ENCODE results near the gene SYNE2.
"Not testable (repeated sequence)": the region's sequence is repeated elsewhere in the genome, so short reads cannot be mapped to it uniquely, and the experiment has no call there.

The SYNE2 gene, protein sequence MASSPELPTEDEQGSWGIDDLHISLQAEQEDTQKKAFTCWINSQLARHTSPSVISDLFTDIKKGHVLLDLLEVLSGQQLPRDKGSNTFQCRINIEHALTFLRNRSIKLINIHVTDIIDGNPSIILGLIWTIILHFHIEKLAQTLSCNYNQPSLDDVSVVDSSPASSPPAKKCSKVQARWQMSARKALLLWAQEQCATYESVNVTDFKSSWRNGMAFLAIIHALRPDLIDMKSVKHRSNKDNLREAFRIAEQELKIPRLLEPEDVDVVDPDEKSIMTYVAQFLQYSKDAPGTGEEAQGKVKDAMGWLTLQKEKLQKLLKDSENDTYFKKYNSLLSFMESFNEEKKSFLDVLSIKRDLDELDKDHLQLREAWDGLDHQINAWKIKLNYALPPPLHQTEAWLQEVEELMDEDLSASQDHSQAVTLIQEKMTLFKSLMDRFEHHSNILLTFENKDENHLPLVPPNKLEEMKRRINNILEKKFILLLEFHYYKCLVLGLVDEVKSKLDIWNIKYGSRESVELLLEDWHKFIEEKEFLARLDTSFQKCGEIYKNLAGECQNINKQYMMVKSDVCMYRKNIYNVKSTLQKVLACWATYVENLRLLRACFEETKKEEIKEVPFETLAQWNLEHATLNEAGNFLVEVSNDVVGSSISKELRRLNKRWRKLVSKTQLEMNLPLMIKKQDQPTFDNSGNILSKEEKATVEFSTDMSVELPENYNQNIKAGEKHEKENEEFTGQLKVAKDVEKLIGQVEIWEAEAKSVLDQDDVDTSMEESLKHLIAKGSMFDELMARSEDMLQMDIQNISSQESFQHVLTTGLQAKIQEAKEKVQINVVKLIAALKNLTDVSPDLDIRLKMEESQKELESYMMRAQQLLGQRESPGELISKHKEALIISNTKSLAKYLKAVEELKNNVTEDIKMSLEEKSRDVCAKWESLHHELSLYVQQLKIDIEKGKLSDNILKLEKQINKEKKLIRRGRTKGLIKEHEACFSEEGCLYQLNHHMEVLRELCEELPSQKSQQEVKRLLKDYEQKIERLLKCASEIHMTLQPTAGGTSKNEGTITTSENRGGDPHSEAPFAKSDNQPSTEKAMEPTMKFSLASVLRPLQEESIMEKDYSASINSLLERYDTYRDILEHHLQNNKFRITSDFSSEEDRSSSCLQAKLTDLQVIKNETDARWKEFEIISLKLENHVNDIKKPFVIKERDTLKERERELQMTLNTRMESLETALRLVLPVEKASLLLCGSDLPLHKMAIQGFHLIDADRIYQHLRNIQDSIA (N-terminal part only)

DNA sequence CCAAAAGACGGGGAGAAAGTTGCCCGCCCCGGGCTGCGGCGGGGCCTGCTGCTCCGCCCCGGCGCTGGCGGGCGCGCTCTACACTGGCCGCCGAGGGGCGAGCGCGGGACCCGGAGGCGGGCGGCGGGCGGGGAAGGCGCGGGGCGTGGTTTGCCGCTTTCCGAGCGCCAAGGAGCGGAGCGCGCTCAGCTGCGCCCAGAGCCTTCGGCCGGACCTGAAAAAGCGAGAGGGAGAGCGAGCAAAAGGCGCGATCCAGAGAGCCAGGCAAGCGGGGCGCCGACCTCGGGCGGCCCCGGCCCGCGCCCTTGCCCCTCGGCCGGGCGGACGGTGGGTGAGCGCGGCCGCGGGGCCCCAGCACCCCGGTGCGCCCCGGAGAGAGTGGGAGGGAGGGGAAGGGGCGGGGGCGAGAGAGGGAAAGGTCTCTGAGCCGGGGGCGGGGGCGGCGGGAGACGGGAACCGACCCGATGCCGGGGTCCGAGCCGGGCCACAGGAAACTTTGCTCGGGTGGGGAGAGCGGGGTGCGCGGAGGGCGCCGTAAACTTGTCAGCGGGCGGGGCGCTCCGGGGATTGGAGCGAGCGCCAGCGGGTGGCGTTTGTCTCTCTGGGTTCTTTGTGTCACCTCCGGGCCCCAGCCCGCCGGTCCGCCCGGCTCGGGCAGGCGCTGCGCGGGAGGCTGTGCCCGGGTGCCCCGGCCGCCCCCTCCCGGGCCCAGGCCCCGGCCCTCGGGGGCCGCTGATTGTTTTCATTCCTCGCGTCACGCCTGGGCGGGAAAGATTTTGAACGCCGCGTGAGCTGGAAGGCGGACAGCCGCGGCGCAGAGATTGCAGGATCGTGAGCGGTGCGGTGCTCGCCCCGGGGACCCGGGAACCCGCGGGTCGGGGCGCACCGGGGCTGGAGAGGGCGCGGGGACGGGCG lies at the start of gene SYNE2:
Gene SYNE2 (plus strand): TSS at position 188 of the 915 bp plus-strand sequence. CDS start 56,145 bp downstream, outside the sequence.
- DNase-seq = peak; percentile 74 to 88

DNA sequence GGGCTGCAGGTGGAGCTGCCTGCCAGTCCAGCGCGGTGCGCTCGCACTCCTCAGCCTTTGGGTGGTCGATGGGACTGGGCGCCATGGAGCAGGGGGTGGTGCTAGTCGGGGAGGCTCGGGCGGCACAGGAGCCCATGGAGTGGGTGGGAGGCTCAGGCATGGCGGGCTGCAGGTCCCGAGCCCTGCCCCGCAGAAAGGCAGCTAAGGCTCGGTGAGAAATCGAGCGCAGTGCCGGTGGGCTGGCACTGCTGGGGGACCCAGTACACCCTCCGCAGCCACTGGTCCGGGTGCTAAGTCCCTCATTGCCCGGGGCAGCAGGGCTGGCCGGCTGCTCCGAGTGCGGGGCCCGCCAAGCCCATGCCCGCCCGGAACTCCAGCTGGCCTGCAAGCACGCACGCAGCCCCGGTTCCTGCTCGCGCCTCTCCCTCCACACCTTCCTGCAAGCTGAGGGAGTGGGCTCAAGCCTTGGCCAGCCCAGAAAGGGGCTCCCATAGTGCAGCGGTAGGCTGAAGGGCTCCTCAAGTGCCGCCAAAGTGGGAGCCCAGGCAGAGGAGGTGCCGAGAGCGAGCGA lies 49.5 kb upstream of the SYNE2 start:
- DNase-seq = not testable (repeated sequence)

DNA sequence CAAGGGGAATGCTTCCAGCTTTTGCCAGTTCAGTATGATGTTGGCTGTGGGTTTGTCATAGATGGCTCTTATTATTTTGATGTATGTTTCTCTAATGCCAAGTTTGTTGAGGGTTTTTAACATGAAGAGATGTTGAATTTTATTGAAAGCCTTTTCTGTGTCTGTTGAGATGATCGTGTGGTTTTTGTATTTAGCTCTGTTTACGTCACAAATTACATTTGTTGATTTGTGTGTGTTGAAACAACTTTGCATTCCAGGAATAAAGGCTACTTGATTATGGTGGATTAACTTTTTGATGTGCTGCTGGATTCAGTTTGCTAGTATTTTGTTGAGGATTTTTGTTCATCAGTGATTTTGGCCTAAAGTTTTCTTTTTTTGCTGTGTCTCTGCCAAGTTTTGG lies 46.7 kb upstream of the SYNE2 start:
- not testable (repeated sequence) for DNase-seq

GRCh38 chr14:63811692-63812091 lies 41.1 kb upstream of the SYNE2 start:
- not testable (repeated sequence) for DNase-seq

DNA sequence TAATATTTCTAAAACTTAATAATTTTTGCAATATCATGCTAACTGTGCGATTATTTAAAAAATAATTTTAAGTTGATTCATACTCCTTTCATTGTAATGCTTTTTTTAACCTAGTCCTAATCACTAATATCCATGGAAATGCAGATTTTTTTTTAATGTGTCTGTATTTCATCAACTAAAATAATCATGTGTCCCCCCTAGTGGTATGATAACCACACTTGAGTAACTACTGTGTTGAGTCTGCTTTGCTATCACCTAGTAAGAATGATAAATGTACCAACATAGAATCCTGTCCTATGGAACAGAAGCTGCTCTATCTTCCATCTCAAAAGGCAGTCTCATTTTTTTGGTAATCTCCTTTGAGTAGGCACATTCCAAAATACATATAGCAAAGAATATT lies 19.1 kb upstream of the SYNE2 start:
- DNase-seq = no peak

GRCh38 chr14:63840981-63841380 lies 11.8 kb upstream of the SYNE2 start:
- peak; percentile 59 to 76 for DNase-seq

GRCh38 chr14:63843796-63844195 lies 9.0 kb upstream of the SYNE2 start:
- no peak for DNase-seq

DNA sequence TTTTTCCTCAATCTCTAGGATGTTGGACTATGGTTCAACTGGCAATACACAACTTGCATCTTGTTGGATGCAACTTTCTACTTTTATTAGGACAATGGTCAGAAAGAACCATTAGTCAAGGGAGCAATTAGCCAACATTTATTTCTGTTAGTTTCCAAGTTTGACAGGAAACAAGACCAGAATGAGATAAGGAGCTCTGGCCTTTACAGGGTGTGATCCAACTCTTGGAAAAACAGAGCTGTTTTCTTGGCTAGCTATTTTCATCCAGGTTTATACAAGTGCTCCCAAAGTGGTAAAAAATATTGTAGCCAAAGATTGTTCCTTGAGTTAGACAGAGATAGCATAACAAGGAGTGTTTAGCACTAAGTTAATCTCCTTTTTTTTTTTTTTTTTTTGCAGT lies 3.9 kb upstream of the SYNE2 start:
- no peak for DNase-seq

DNA sequence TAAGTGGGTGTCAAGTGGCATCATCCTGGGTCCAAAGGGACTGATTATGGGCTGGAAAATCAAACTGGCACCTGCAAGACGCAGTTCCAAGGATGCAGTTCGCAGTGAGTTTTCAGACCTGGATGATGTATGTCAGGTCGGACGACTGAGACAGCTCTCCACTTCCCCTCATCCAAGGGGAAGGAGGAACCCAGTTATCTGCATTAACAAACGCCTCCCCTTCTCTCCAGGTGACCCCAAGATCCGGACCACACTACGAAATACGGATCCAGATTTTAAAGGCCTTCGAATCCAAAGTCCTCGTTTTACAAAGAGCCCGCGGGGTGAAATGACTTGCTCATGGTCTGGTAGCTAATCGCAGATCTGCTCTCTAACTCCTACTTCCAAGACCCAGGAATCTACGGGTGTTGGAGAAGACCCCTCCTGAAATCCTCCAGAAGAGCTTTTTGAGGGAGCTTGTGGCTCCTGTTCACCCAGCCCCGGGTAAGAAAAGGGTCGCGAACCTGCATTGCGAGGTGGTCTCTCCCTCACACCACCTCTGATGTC lies 460 bp upstream of the SYNE2 start:
- no peak for DNase-seq

DNA sequence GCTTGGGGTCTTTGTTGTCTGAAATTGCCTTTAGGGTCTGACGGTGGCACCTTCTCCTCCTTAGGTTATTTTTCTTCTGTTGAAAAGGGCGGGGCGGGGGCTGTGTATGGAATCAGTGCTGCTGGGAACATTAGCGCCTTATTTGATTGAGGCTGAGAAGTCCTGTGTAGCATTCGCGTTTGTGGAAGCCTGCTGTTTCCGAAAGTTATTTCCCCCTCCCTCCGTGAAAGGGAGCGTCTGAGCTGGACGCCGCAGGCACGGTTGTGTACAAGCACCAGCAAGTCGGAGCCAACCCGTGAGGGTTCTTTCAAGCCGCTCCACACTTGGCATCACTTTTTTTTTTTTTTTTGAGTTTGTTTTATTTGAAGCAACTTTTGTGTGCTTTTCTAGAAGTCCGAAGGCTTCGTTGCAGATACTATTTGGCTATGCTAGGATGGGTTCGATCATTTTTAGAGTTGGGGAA lies 1.1 kb downstream of the SYNE2 start:
- peak; percentile 63 to 76 for DNase-seq

GRCh38 chr14:63854330-63854729 lies 1.5 kb downstream of the SYNE2 start:
- DNase-seq = no peak

GRCh38 chr14:63855281-63855680 lies 2.5 kb downstream of the SYNE2 start:
- no peak for DNase-seq

DNA sequence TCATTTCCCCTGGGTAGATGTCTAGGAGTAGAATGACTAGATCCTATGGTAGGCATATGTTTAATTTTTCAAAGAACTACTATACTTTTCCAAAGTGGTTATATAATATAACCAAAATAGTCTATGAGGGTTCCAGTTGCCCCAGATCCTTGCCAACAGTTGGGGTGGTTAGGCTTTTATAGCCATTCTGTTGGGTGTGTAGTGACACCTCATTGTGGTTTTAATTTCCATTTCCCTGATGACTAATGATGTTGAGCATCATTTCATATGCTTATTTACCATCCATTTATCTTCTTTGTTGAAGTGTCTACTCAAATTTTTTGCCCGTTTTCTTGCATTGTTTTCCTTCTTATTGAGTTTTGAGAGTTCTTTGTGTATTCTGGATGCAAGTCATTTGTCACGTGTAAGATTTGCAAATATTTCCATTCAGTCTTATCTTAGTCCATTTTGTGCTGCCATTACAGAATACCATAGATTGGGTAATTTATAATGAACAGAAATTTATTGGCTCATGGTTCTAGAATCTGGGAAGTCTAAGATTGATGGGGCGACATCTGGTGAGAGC lies 4.7 kb downstream of the SYNE2 start:
- DNase-seq = peak; percentile 38 to 81

GRCh38 chr14:63860146-63860545 lies 7.3 kb downstream of the SYNE2 start:
- DNase-seq = no peak

DNA sequence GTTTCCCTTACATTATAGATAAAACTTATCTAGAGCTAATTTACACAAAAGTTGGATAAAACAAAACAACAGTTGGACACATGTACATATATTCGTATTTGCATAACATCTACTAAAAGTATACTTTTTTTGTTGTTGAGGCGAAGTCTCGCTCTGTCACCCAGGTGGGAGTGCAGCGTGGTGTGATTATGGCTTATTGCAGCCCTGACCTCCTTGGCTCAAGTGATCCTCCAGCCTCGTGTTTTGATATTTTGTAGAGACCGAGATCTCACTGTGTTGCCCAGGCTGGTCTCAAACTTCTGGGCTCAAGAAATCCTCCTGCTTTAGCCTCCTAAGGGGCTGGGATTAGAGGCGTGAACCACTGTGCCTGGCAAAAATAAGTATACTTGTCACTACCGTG lies 9.4 kb downstream of the SYNE2 start:
- no peak for DNase-seq

GRCh38 chr14:63863004-63863403 lies 10.2 kb downstream of the SYNE2 start:
- no peak for DNase-seq

DNA sequence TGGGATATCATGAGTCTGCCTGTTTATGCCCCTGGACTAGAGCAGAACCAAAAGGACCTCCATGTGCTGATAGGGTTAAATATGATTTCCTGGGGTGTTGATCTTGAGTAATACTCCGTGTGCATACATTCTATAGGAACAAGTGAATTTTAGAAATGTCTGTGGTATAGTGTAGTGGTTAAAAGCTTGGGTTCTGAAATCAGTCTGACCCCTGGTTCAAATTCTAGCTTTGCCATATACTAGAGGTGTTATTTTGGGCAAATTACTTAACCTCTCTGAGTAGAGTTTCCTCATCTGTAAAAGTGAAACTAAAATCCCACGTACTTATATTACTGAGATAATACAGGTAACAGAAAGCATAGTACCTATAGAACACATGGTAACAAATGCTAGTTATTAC lies 12.0 kb downstream of the SYNE2 start:
- DNase-seq = not testable (repeated sequence)

- DNase-seq = peak; percentile 36 to 77
Measured at GRCh38 chr14:63867933-63868921, 15.4 kb downstream of the SYNE2 start.

All from CD4-positive, alpha-beta T cell treated with Interferon alpha-2 for 1 hour (primary cell).